Sigmoid colon (tissue), 4 donors: ENCODE data around the gene RPH3AL.

Experiments
- CTCF ChIP-seq, 4 experiments: fragments of 450-650 bp in 3 of 4; fragments of 200-600 bp in 1 of 4; IDR thresholded peaks; one replicate each; pipeline ENCODE4 v1.5.1; 2016 to 2019; ENCODE audit warnings: antibody characterized with exemption in 4 of 4, mild to moderate bottlenecking in 3 of 4, moderate library complexity in 2 of 4
- EP300 ChIP-seq, 4 donors: sonication (generic); formaldehyde crosslinking; IDR thresholded peaks; one replicate each; pipeline ENCODE4 v1.6.1; 2017; ENCODE audit warnings: antibody characterized with exemption in 4 of 4
- POLR2A ChIP-seq, 2 donors: fragments of 450-650 bp; IDR thresholded peaks; one replicate each; pipeline ENCODE4 v1.6.1; 2016; ENCODE audit warnings: antibody characterized with exemption in 2 of 2, mild to moderate bottlenecking in 2 of 2, moderate library complexity in 2 of 2
- POLR2AphosphoS5 ChIP-seq, 4 donors: sonication (generic); formaldehyde crosslinking; IDR thresholded peaks; one replicate each; pipeline ENCODE4 v1.6.1; 2017; ENCODE audit warnings: antibody characterized with exemption in 4 of 4

- TF ChIP-seq EP300 (IDR thresholded peaks at IDR 0.05) (no peak), POLR2AphosphoS5 (IDR thresholded peaks at IDR 0.05) (no peak), CTCF (IDR thresholded peaks at IDR 0.05) (no peak), POLR2A (IDR thresholded peaks at IDR 0.05) (no peak)
These were observed 11.7 kb upstream of the RPH3AL start for GRCh38 chr17:364308-364707.
